Left colon (tissue), 2 donors: ENCODE results near the gene ROBO2. TPM values are rescaled to one million over a fixed set of nuclear protein-coding genes. Genes with fewer than 3 reads are reported as not detected.

Experiments
- ATAC-seq: fragments of 200-7000 bp; cut with Tn5 transposase; one replicate; pipeline ENCODE4 v1.9.1; 2020; ENCODE audit warnings: mild to moderate bottlenecking, moderate library complexity
- DNase-seq, 2 donors: peaks; one replicate each; pipeline ENCODE4 v3.0.0-alpha.2; 2020
- intact Hi-C, 2 donors: fragments of 100-400 bp; cut with DNase I in 1 of 2; cut with micrococcal nuclease in 1 of 2; formaldehyde crosslinking; loops; one replicate each; pipeline versions ENCODE4 v1.11.2 to v1.14.0; 2022; cut with DNase I, micrococcal nuclease
- total RNA-seq, 2 donors: library from RNA; stranded (reverse); fragmentation: NEBNext Ultra II Directional; extraction: Animal tissue kit (Norgen Biotek cat#: 25700); gene quantifications; one replicate each; pipeline ENCODE4 v1.2.1, GENCODE V29; 2021
- donor health status: DM: no; HTN: no; CAD: no.
- donor health status: DM: yes; HTN: yes; CAD: no.

Gene ROBO2
- total RNA-seq, 2 donors from 2014 or later = 0.28 to 1.4 TPM

- ATAC-seq (no peak), DNase-seq (no peak)
- intact Hi-C loops = no loop called here
Measured at GRCh38 chr3:77421916-77422315, 382.0 kb downstream of the ROBO2 start.

GRCh38 chr3:77426531-77426930 lies 386.6 kb downstream of the ROBO2 start:
- ATAC-seq (no peak), DNase-seq (no peak)
- intact Hi-C loops = no loop called here

- intact Hi-C loops = no loop called here
- no peak for DNase-seq
- ATAC-seq = no peak
Measured at GRCh38 chr3:77427528-77427927, 387.6 kb downstream of the ROBO2 start.

GRCh38 chr3:77436908-77437307 lies 397.0 kb downstream of the ROBO2 start:
- no peak for ATAC-seq
- intact Hi-C loops = no loop called here
- no peak for DNase-seq

GRCh38 chr3:77446084-77446483 lies 406.2 kb downstream of the ROBO2 start:
- ATAC-seq (no peak), DNase-seq (no peak)
- intact Hi-C loops = no loop called here

GRCh38 chr3:77446761-77447160 lies 406.9 kb downstream of the ROBO2 start:
- no peak for ATAC-seq
- intact Hi-C loops = no loop called here
- no peak for DNase-seq

- ATAC-seq = no peak
- DNase-seq = no peak
- intact Hi-C loops = no loop called here
Measured at GRCh38 chr3:77449459-77450350, 409.8 kb downstream of the ROBO2 start.

- intact Hi-C loops = no loop called here
- ATAC-seq = no peak
- DNase-seq = no peak
Measured at GRCh38 chr3:77456431-77456830, 416.5 kb downstream of the ROBO2 start.

- intact Hi-C loops = no loop called here
- ATAC-seq (no peak), DNase-seq (no peak)
Measured at GRCh38 chr3:77456906-77457305, 417.0 kb downstream of the ROBO2 start.

GRCh38 chr3:77459926-77460325 lies 420.0 kb downstream of the ROBO2 start:
- ATAC-seq (no peak), DNase-seq (no peak)
- intact Hi-C loops = no loop called here

- intact Hi-C loops = no loop called here
- no peak for ATAC-seq
Measured at GRCh38 chr3:77460326-77460725, 420.4 kb downstream of the ROBO2 start.

GRCh38 chr3:77462951-77463350 lies 423.1 kb downstream of the ROBO2 start:
- ATAC-seq = no peak
- DNase-seq = no peak
- intact Hi-C loops = no loop called here

More at GRCh38 chr3:77460326-77460725, 420.4 kb downstream of the ROBO2 start:
- no peak for DNase-seq

- intact Hi-C loops = no loop called here
- ATAC-seq = no peak
- DNase-seq = no peak
Measured at GRCh38 chr3:77464111-77464688, 424.3 kb downstream of the ROBO2 start.

- intact Hi-C loops = no loop called here
- no peak for ATAC-seq
Measured at GRCh38 chr3:77466562-77467115, 426.7 kb downstream of the ROBO2 start.

GRCh38 chr3:77467702-77468625 lies 428.1 kb downstream of the ROBO2 start:
- intact Hi-C loops = no loop called here
- DNase-seq (no peak), ATAC-seq (no peak)

More at GRCh38 chr3:77466562-77467115, 426.7 kb downstream of the ROBO2 start:
- DNase-seq = no peak

GRCh38 chr3:77468626-77469020 lies 428.7 kb downstream of the ROBO2 start:
- DNase-seq (no peak), ATAC-seq (no peak)
- intact Hi-C loops = no loop called here

GRCh38 chr3:77475507-77475906 lies 435.6 kb downstream of the ROBO2 start:
- no peak for ATAC-seq
- intact Hi-C loops = no loop called here
- DNase-seq = no peak

- ATAC-seq = no peak
- DNase-seq = no peak
- intact Hi-C loops = no loop called here
Measured at GRCh38 chr3:77479021-77479420, 439.1 kb downstream of the ROBO2 start.

GRCh38 chr3:77489216-77489615 lies 449.3 kb downstream of the ROBO2 start:
- intact Hi-C loops = no loop called here
- ATAC-seq (no peak), DNase-seq (no peak)
